ENCODE measurements around the gene PPP2R2B. TPM values are rescaled to one million over a fixed set of nuclear protein-coding genes. Genes with fewer than 3 reads are reported as not detected.

Gene PPP2R2B
- total RNA-seq, 2 donors from 2014 or later: 0.35 to 0.93 TPM

DNA sequence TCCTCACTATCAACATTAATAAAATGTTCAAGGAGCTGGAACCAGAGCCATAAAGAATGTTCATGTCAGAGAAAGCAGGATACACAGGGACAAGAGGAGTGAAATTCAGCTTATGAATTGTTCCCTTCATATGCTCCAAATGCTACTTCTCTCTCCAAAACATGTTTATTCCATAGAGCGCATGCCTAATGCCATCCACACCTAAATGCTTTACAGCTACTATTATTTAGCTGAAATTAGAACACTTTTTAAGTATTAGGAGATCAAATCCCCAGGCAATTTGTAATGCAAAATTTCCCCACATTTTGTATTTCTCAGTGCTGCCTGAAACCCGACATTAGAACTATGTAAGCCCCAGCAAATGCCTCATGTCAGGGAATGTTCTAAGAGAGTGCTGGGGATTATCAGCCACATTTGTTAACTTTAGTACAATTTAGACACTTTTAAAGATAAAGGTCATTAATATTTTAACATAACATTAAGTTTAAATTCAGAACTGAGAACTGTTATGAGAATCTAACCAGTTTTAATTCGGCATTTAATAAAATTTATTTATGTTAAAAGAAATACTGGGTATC, 75.5 kb downstream of the PPP2R2B start:
- Histone ChIP-seq H3K4me1 (no peaks in the 10 kb centered on the region), H3K9me3 (no peaks in the 10 kb centered on the region), H3K36me3 (no peaks in the 10 kb centered on the region), H3K27me3 (no peaks in the 10 kb centered on the region), H3K9ac (ENCODE audit: low read depth in 2 of 2, low read length in 2 of 2) (no peak overlapping the region), H3K4me3 (no peak overlapping the region), H3K27ac (no peak overlapping the region)
- TF ChIP-seq, protein P1, sequence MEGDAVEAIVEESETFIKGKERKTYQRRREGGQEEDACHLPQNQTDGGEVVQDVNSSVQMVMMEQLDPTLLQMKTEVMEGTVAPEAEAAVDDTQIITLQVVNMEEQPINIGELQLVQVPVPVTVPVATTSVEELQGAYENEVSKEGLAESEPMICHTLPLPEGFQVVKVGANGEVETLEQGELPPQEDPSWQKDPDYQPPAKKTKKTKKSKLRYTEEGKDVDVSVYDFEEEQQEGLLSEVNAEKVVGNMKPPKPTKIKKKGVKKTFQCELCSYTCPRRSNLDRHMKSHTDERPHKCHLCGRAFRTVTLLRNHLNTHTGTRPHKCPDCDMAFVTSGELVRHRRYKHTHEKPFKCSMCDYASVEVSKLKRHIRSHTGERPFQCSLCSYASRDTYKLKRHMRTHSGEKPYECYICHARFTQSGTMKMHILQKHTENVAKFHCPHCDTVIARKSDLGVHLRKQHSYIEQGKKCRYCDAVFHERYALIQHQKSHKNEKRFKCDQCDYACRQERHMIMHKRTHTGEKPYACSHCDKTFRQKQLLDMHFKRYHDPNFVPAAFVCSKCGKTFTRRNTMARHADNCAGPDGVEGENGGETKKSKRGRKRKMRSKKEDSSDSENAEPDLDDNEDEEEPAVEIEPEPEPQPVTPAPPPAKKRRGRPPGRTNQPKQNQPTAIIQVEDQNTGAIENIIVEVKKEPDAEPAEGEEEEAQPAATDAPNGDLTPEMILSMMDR (IDR thresholded peaks at IDR 0.05): no peak
- DNase-seq: no peak
- intact Hi-C loops (cut with DNase I): no loop called here

DNA sequence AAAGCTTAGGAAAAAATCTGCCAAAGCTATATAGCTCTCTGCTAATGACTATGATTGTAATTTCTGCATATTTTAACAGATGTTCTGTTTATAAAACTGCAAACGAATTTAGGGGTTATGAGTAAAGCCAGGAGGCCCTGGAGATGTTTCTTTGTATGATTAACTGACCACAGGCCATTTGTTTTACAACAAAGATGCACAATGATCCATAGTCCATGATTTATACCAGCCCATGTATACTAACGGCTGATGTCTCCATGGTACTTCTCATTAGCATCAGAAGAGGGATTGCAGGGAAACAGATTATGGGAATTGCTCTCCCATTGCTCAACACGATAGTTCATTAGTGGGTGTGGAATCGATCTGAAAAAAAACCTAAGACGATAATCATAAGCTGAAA, 78.9 kb downstream of the PPP2R2B start:
- Histone ChIP-seq H3K27me3 (no peaks in the 10 kb centered on the region), H3K36me3 (no peaks in the 10 kb centered on the region), H3K4me1 (no peaks in the 10 kb centered on the region), H3K9me3 (no peaks in the 10 kb centered on the region), H3K27ac (no peak overlapping the region), H3K4me3 (no peak overlapping the region), H3K9ac (ENCODE audit: low read depth in 2 of 2, low read length in 2 of 2) (no peak overlapping the region)
- intact Hi-C loops (cut with DNase I): no loop called here
- TF ChIP-seq, protein P1 (IDR thresholded peaks at IDR 0.05): no peak
- no peak for DNase-seq

DNA sequence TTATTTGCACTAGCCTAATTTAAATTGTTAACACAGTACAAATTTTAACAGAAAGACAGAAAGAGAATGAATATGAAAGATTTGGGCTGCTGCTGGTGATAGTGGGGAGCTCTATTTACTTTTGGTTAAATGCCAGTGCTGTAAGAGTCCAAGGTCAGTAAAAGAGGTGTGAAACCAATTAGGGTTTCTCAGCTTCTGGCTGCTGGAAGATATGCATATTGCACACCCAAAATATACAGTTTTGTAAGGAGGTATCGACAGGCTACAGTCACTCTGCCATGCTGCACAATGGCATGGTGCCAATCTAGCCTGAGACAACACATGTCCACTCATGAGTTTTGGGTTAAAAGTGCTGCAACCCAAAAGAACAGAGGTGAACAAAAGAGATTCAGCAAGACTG, 79.3 kb downstream of the PPP2R2B start:
- DNase-seq: no peak
- intact Hi-C loops (cut with DNase I): no loop called here
- Histone ChIP-seq H3K4me1 (no peaks in the 10 kb centered on the region), H3K36me3 (no peaks in the 10 kb centered on the region), H3K9ac (ENCODE audit: low read depth in 2 of 2, low read length in 2 of 2) (no peak overlapping the region), H3K27ac (no peak overlapping the region), H3K4me3 (no peak overlapping the region), H3K27me3 (no peaks in the 10 kb centered on the region), H3K9me3 (no peaks in the 10 kb centered on the region)
- TF ChIP-seq, protein P1 (IDR thresholded peaks at IDR 0.05): no peak

DNA sequence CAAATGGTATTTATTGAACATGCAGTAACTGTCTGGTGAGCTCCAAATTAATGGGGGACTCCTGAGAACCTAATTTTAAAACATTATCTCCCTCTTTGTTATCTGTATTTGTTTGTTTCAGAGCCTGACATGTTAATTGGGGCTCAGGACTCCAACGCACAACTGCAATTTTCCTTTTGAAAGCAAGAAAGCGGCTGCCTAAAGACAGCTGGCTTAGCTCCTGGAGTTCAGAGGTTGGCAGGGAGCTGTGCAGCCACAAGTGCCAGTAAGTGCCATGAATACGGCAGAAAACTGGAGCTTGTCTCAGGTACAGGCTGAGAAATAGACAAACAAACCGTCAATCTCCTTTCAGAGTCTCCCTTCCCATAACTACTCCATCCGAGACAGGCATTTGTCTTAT, 80.9 kb downstream of the PPP2R2B start:
- H3K4me3 ChIP-seq: no peak overlapping the region

DNA sequence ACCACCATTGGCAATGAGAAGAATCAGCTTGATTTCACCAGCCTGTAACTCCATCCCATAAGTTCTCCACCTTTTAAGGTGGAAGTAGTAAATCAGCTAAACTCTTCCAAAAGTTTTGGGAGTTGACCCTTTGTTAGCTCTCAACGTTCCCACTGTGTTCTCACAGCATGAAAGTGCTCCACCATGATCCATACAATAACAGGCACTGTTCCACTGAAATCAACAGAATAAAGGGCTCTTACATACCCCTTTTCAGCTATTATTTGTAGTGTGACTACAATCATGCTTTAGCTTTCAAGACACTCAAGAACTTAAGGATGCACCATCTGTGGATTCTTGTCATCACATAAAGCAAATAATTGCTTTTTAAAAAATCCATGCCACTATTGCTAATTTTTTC, 81.6 kb downstream of the PPP2R2B start:
- no peak overlapping the region for H3K4me3 ChIP-seq
- no peaks in the 10 kb centered on the region for H3K27me3 ChIP-seq
- H3K9me3 ChIP-seq: no peaks in the 10 kb centered on the region
- TF ChIP-seq, protein P1 (IDR thresholded peaks at IDR 0.05): no peak
- no peak for DNase-seq
- no peaks in the 10 kb centered on the region for H3K4me1 ChIP-seq
- intact Hi-C loops (cut with DNase I): no loop called here
- H3K27ac ChIP-seq: no peak overlapping the region
- no peaks in the 10 kb centered on the region for H3K36me3 ChIP-seq
- no peak overlapping the region for H3K9ac ChIP-seq (ENCODE audit: low read depth in 2 of 2, low read length in 2 of 2)

More for the DNA sequence above, 80.9 kb downstream of the PPP2R2B start:
- intact Hi-C loops (cut with DNase I): no loop called here
- H3K9me3 ChIP-seq: no peaks in the 10 kb centered on the region
- H3K9ac ChIP-seq (ENCODE audit: low read depth in 2 of 2, low read length in 2 of 2): no peak overlapping the region
- no peaks in the 10 kb centered on the region for H3K27me3 ChIP-seq
- no peaks in the 10 kb centered on the region for H3K4me1 ChIP-seq
- no peak overlapping the region for H3K27ac ChIP-seq
- DNase-seq: no peak
- H3K36me3 ChIP-seq: no peaks in the 10 kb centered on the region
- TF ChIP-seq, protein P1 (IDR thresholded peaks at IDR 0.05): no peak

Measured in colonic mucosa (tissue), 4 donors.